BJ (cell line): ENCODE results near the gene RIC8B. TPM values are rescaled to one million over a fixed set of nuclear protein-coding genes. Genes with fewer than 3 reads are reported as not detected.

Experiments used
- CTCF ChIA-PET: fragments of 350-600 bp; formaldehyde crosslinking; extraction: SDS; loops from one replicate; lab custom pipeline; 2021; ENCODE audit warnings: antibody characterized with exemption, inconsistent platforms; lab: Yijun Ruan, JAX
- POLR2A ChIA-PET: fragments of 300-600 bp; sonication (Branson Sonifier 250); formaldehyde crosslinking; extraction: SDS; loops from one replicate; lab custom pipeline; 2021; ENCODE audit warnings: antibody characterized with exemption; lab: Charles Lee
- DNase-seq: peaks from one replicate; pipeline ENCODE4 v3.0.0-alpha.2; 2011; ENCODE audit warnings: low read depth
- H3K27me3 ChIP-seq: 2 replicates; pipeline ENCODE4 v1.6.0; 2011; ENCODE audit warnings: low read length; ENCODE audit not compliant: control insufficient read depth, insufficient read depth
- H3K36me3 ChIP-seq: 2 replicates; pipeline ENCODE4 v1.5.1; 2011; ENCODE audit warnings: low read length; ENCODE audit not compliant: control insufficient read depth, insufficient read depth
- H3K4me3 ChIP-seq: 2 replicates; pipeline ENCODE4 v1.5.1; 2011; ENCODE audit warnings: low read depth, mild to moderate bottlenecking, control low read depth, low read length
- polyA plus RNA-seq: library from polyadenylated mRNA; depleted of rRNA; stranded (reverse); fragments of >200 nt; gene quantifications from 2 replicates; pipeline ENCODE4 v1.2.3, GENCODE V29; 2011
- TF ChIP-seq, protein P1 (sequence below): IDR thresholded peaks from 2 replicates; pipeline ENCODE4 v1.5.1; 2011; ENCODE audit warnings: low read depth, mild to moderate bottlenecking, control low read depth, inconsistent platforms, low read length, moderate library complexity; ENCODE audit not compliant: insufficient read depth

RIC8B gene
- polyA plus RNA-seq, 1 experiment: 5.6 TPM

- POLR2A ChIA-PET: no interaction called here
- no peaks in the 10 kb centered on the region for H3K27me3 ChIP-seq
- H3K4me3 ChIP-seq: no peak overlapping the region
- TF ChIP-seq, protein P1, sequence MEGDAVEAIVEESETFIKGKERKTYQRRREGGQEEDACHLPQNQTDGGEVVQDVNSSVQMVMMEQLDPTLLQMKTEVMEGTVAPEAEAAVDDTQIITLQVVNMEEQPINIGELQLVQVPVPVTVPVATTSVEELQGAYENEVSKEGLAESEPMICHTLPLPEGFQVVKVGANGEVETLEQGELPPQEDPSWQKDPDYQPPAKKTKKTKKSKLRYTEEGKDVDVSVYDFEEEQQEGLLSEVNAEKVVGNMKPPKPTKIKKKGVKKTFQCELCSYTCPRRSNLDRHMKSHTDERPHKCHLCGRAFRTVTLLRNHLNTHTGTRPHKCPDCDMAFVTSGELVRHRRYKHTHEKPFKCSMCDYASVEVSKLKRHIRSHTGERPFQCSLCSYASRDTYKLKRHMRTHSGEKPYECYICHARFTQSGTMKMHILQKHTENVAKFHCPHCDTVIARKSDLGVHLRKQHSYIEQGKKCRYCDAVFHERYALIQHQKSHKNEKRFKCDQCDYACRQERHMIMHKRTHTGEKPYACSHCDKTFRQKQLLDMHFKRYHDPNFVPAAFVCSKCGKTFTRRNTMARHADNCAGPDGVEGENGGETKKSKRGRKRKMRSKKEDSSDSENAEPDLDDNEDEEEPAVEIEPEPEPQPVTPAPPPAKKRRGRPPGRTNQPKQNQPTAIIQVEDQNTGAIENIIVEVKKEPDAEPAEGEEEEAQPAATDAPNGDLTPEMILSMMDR: no peak
- peaks cover 2% of the 10 kb centered on the region for H3K36me3 ChIP-seq
- DNase-seq: no peak
- CTCF ChIA-PET: no interaction called here
Observed at GRCh38 chr12:106801830-106802533, 27.5 kb downstream of the RIC8B start.

GRCh38 chr12:106804668-106805067 lies 30.2 kb downstream of the RIC8B start:
- POLR2A ChIA-PET: no interaction called here
- TF ChIP-seq, protein P1: no peak
- no peak for DNase-seq
- CTCF ChIA-PET: no interaction called here
- Histone ChIP-seq H3K27me3 (no peaks in the 10 kb centered on the region), H3K4me3 (no peak overlapping the region), H3K36me3 (peaks cover 2% of the 10 kb centered on the region)

DNA sequence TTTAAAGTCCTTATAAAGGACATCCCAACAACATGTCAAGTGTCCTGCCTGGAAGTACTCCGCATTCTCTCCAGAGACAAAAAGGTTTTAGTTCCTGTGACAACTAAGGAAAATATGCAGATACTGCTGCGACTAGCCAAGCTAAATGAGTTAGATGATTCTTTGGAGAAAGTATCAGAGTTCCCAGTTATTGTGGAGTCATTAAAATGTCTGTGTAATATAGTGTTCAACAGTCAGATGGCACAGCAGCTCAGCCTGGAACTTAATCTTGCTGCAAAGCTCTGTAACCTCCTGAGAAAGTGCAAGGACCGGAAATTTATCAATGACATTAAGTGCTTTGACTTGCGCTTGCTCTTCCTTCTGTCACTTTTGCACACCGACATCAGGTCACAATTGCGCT lies 40.2 kb downstream of the RIC8B start:
- no peaks in the 10 kb centered on the region for H3K27me3 ChIP-seq
- no peak overlapping the region for H3K4me3 ChIP-seq
- H3K36me3 ChIP-seq: 0 out of 2 replicates have a peak, but pooled peaks cover 1% of the 10 kb centered on the region
- DNase-seq: no peak
- TF ChIP-seq, protein P1: no peak
- ChIA-PET CTCF (no interaction called here), POLR2A (no interaction called here)

GRCh38 chr12:106815741-106816140 lies 41.3 kb downstream of the RIC8B start:
- POLR2A ChIA-PET: no interaction called here

GRCh38 chr12:106816231-106816630 lies 41.7 kb downstream of the RIC8B start:
- POLR2A ChIA-PET: no interaction called here
- CTCF ChIA-PET: no interaction called here
- no peak for DNase-seq
- Histone ChIP-seq H3K36me3 (0 out of 2 replicates have a peak, but pooled peaks cover 1% of the 10 kb centered on the region), H3K4me3 (no peak overlapping the region), H3K27me3 (no peaks in the 10 kb centered on the region)
- TF ChIP-seq, protein P1: no peak

More at GRCh38 chr12:106815741-106816140, 41.3 kb downstream of the RIC8B start:
- Histone ChIP-seq H3K36me3 (0 out of 2 replicates have a peak, but pooled peaks cover 1% of the 10 kb centered on the region), H3K4me3 (no peak overlapping the region), H3K27me3 (no peaks in the 10 kb centered on the region)
- no peak for DNase-seq
- TF ChIP-seq, protein P1: no peak
- CTCF ChIA-PET: no interaction called here
